ENCODE measurements around the gene P2RX4. TPM values are rescaled to one million over a fixed set of nuclear protein-coding genes. Genes with fewer than 3 reads are reported as not detected.
A peak's percentile ranks its signal among the peaks of the same experiment; 100 is the strongest.

P2RX4 gene
- total and polyA plus RNA-seq, 9 of the 15 experiments (the other 6 are each of a cell fraction or from before 2014, with no cell fraction given): 6.6 to 21.5 (median 11.7) TPM

GRCh38 chr12:121202407-121203355 is 7.2 kb upstream of the P2RX4 start (continued):
- TF ChIP-seq MLLT1 (IDR thresholded peaks at IDR 0.05) (peak in 1 of 2 experiments; percentile 55; a peak in 1 of 4 replicates), SOX6 (IDR thresholded peaks at IDR 0.05) (peak; percentile 80), FOXK2 (conservative IDR thresholded peaks at IDR 0.05 in 1 of 2, IDR thresholded peaks at IDR 0.05 in 1 of 2; ENCODE audit: low read depth in 2 of 2) (peak; percentile 60 to 75; a peak in 2 of 4 replicates), ZNF239 (CRISPR knock-in tag; IDR thresholded peaks at IDR 0.05) (0 out of 2 replicates have a peak, but pooled peaks have one; percentile 9), CBFB (CRISPR knock-in tag; IDR thresholded peaks at IDR 0.05) (no peak), ZNF592 (IDR thresholded peaks at IDR 0.05) (peak; percentile 38; the same call in 1 of the 2 replicates), C11orf30 (IDR thresholded peaks at IDR 0.05; ENCODE audit: low read depth) (no peak), MITF (IDR thresholded peaks at IDR 0.05) (0 out of 2 replicates have a peak, but pooled peaks have one; percentile 9), HINFP (tag; conservative IDR thresholded peaks at IDR 0.05; ENCODE audit: low read depth) (0 out of 2 replicates have a peak, but pooled peaks have one; percentile 21), SMARCA4 (IDR thresholded peaks at IDR 0.05) (peak; percentile 96), MBD2 (IDR thresholded peaks at IDR 0.05; ENCODE audit: borderline replicate concordance, low read depth) (no peak), BCOR (IDR thresholded peaks at IDR 0.05) (peak; percentile 93), HES1 (IDR thresholded peaks at IDR 0.05; ENCODE audit: low read depth) (peak; percentile 53), STAG1 (CRISPR knock-in tag; IDR thresholded peaks at IDR 0.05; ENCODE audit: borderline replicate concordance) (no peak), PCBP1 (IDR thresholded peaks at IDR 0.05; ENCODE audit: low read depth, low read length, poor library complexity, severe bottlenecking) (no peak), KAT2B (IDR thresholded peaks at IDR 0.05; ENCODE audit: low read depth, low read length) (no peak)
